Endothelial cell of umbilical vein (primary cell): ENCODE measurements around the gene MS4A14. TPM values are rescaled to one million over a fixed set of nuclear protein-coding genes. Genes with fewer than 3 reads are reported as not detected.

Source experiments
- BruUV-seq: library from RNA; stranded (reverse); fragments of 400-500 nt; replicated peaks from 2 replicates; lab custom pipeline; 2021; lab: Mats Ljungman, UMichigan
- CTCF ChIA-PET: fragments of 300-600, 350-600 bp; sonication (Branson Sonifier 250); formaldehyde crosslinking; loops from one replicate; lab custom pipeline; 2021; ENCODE audit warnings: antibody characterized with exemption, inconsistent platforms; lab: Charles Lee
- POLR2A ChIA-PET: fragments of 300-600, 350-600 bp; sonication (Branson Sonifier 250); formaldehyde crosslinking; loops from one replicate; lab custom pipeline; 2021; ENCODE audit warnings: antibody characterized with exemption, inconsistent platforms; lab: Charles Lee
- DNase-seq: peaks from one replicate; pipeline ENCODE4 v3.0.0-alpha.2; 2011; ENCODE audit warnings: low read depth, low spot score
- FAIRE-seq: peaks from 2 replicates; lab custom pipeline; 2011; peaks lifted over from hg19 to GRCh38; lab: Jason Lieb, UNC
- H2AFZ ChIP-seq: 2 replicates; pipeline ENCODE4 v1.6.0; 2012; ENCODE audit warnings: low read depth, low read length, control low read depth, inconsistent platforms
- H3K27ac ChIP-seq: 2 replicates; pipeline ENCODE4 v1.5.1; 2011; ENCODE audit warnings: low read depth, mild to moderate bottlenecking, control low read depth, low read length, moderate library complexity; ENCODE audit not compliant: insufficient read depth
- H3K27me3 ChIP-seq, 2 experiments: 2 replicates each; pipeline versions ENCODE4 v1.6.0 to v1.6.1; 2011; ENCODE audit warnings: low read length in 2 of 2, mixed read lengths in 1 of 2; ENCODE audit not compliant: control insufficient read depth in 2 of 2, insufficient read depth in 2 of 2
- H3K36me3 ChIP-seq, 2 experiments: 2 replicates in 1 of 2; 3 replicates in 1 of 2; pipeline ENCODE4 v1.5.1; 2011; ENCODE audit warnings: low read length in 2 of 2, mild to moderate bottlenecking in 1 of 2, moderate library complexity in 1 of 2; ENCODE audit not compliant: control insufficient read depth in 2 of 2, insufficient read depth in 2 of 2; ENCODE audit errors: extremely low read depth in 1 of 2
- H3K4me1 ChIP-seq: 3 replicates; pipeline ENCODE4 v1.5.1; 2011; ENCODE audit warnings: mild to moderate bottlenecking, low read length; ENCODE audit not compliant: control insufficient read depth, insufficient read depth; ENCODE audit errors: extremely low read depth
- H3K4me2 ChIP-seq: 2 replicates; pipeline ENCODE4 v1.6.1; 2011; ENCODE audit warnings: low read length, control low read depth, mixed read lengths; ENCODE audit not compliant: insufficient read depth
- H3K4me3 ChIP-seq, 3 experiments: fragments of 200-600 bp in 1 of 3; sonication (generic), shearing (Covaris generic) in 1 of 3; replicated peaks in 1 of 3; 2 replicates each; pipeline ENCODE4 v1.5.1; 2011 to 2016; ENCODE audit warnings: control low read depth in 3 of 3, low read length in 3 of 3, mild to moderate bottlenecking in 2 of 3, inconsistent platforms in 1 of 3, low read depth in 1 of 3, moderate library complexity in 1 of 3; ENCODE audit not compliant: insufficient read depth in 1 of 3
- H3K79me2 ChIP-seq: 2 replicates; pipeline ENCODE4 v1.6.0; 2012; ENCODE audit warnings: low read length, inconsistent platforms; ENCODE audit not compliant: control insufficient read depth, insufficient read depth
- H3K9ac ChIP-seq: replicated peaks from 2 replicates; pipeline ENCODE3; 2011; ENCODE audit warnings: low read length, control low read depth; ENCODE audit not compliant: insufficient read depth; ENCODE audit errors: extremely low read depth
- H3K9me1 ChIP-seq: replicated peaks from 3 replicates; pipeline ENCODE4 v1.6.0; 2011; ENCODE audit warnings: mild to moderate bottlenecking, low read length; ENCODE audit not compliant: control insufficient read depth, insufficient read depth; ENCODE audit errors: extremely low read depth
- H3K9me3 ChIP-seq: replicated peaks from 2 replicates; pipeline ENCODE4 v1.5.1; 2012; ENCODE audit warnings: low read length, inconsistent platforms; ENCODE audit not compliant: control insufficient read depth, insufficient read depth
- H4K20me1 ChIP-seq: replicated peaks from 2 replicates; pipeline ENCODE3; 2011; ENCODE audit warnings: mild to moderate bottlenecking, low read length; ENCODE audit not compliant: control insufficient read depth, insufficient read depth; ENCODE audit errors: extremely low read depth
- CTCF ChIP-seq, 2 donors: IDR thresholded peaks; 1 replicate in 1 of 2; 2 replicates in 1 of 2; pipeline ENCODE4 v1.5.1; 2011; ENCODE audit warnings: low read length in 2 of 2, mild to moderate bottlenecking in 2 of 2, moderate library complexity in 2 of 2, control low read depth in 1 of 2, inconsistent platforms in 1 of 2, low read depth in 1 of 2; ENCODE audit not compliant: insufficient read depth in 1 of 2; ENCODE audit errors: extremely low read depth in 1 of 2
- EZH2 ChIP-seq: IDR thresholded peaks from 2 replicates; pipeline ENCODE4 v1.6.1; 2012; ENCODE audit warnings: borderline replicate concordance, low read depth, mild to moderate bottlenecking, moderate library complexity, low read length, inconsistent platforms; ENCODE audit not compliant: severe bottlenecking
- FOS ChIP-seq: IDR thresholded peaks from 2 replicates; pipeline ENCODE4 v1.6.1; 2011; ENCODE audit warnings: mild to moderate bottlenecking, low read length, moderate library complexity, borderline replicate concordance; ENCODE audit not compliant: insufficient read depth
- GATA2 ChIP-seq: IDR thresholded peaks from 2 replicates; pipeline ENCODE4 v1.7.0; 2011; ENCODE audit warnings: low read depth, mild to moderate bottlenecking, moderate library complexity, mixed read lengths, low read length; ENCODE audit not compliant: insufficient read length, insufficient read depth
- JUN ChIP-seq: IDR thresholded peaks from 2 replicates; pipeline ENCODE4 v1.6.1; 2011; ENCODE audit warnings: borderline replicate concordance, low read depth; ENCODE audit not compliant: insufficient read length, insufficient read depth
- MYC ChIP-seq: IDR thresholded peaks from one replicate; pipeline ENCODE4 v1.6.1; 2011; ENCODE audit warnings: mild to moderate bottlenecking, low read depth, low read length
- POLR2A ChIP-seq: IDR thresholded peaks from 2 replicates; pipeline ENCODE4 v1.6.1; 2012; ENCODE audit warnings: low read depth, mild to moderate bottlenecking, control low read depth, low read length
- POLR2AphosphoS5 ChIP-seq: IDR thresholded peaks from 2 replicates; pipeline ENCODE4 v1.6.1; 2012; ENCODE audit warnings: low read depth, mild to moderate bottlenecking, control low read depth, low read length, moderate library complexity; ENCODE audit not compliant: insufficient read depth
- dilution Hi-C: fragments of 300-500 bp; cut with MboI; formaldehyde crosslinking; loops from one replicate; pipeline ENCODE4 v1.15.0; 2019; ENCODE audit warnings: low sequenced_read_pairs; ENCODE audit not compliant: extremely low pct_ligation_motif_present
- intact Hi-C: fragments of 100-400 bp; cut with micrococcal nuclease; formaldehyde crosslinking; loops from one replicate; pipeline ENCODE4 v1.10.0; 2022
- polyA plus RNA-seq, 4 experiments: library from polyadenylated mRNA; depleted of rRNA in 3 of 4; stranded (reverse) in 3 of 4; unstranded in 1 of 4; fragments of >200 nt; gene quantifications; 2 replicates each; pipeline versions ENCODE4 v1.2.1 to v1.2.3, GENCODE V29; 2011 to 2012; ENCODE audit warnings: missing spikeins in 1 of 4
- total RNA-seq: library from RNA; stranded (reverse); gene quantifications from 2 replicates; pipeline ENCODE4 v1.2.3, GENCODE V29; 2021
- TF ChIP-seq, protein P1 (sequence below): IDR thresholded peaks from 2 replicates; pipeline ENCODE4 v1.6.1; 2011; ENCODE audit not compliant: insufficient read depth, insufficient read length

The MS4A14 gene
- total and polyA plus RNA-seq, 2 donors (not counting 3 experiments of a cell fraction or from before 2014, with no cell fraction given) = not detected

DNA sequence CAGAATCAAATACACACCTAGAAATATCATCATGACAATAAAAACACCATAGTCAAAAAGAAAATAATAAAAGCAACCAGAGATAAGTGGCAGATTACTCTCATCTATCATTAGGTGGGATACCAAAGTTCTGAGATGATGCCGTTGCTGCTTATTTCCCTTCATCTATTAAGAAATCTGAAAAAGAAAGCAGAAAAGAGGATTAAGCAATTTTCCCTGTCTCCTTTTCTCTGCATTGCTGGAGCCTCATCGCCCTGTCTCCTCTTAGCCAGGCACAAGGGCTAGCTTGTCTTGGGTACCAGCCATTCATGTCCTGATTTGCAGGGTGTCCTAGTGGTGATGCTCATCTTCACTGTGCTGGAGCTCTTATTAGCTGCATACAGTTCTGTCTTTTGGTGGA, 3.9 kb upstream of the MS4A14 start:
- H3K9me1 ChIP-seq = no peaks in the 10 kb centered on the region
- no peaks in the 10 kb centered on the region for H3K27me3 ChIP-seq
- no peak overlapping the region for H3K9ac ChIP-seq
- H2AFZ ChIP-seq = no peak overlapping the region
- no peaks in the 10 kb centered on the region for H3K36me3 ChIP-seq
- no peak overlapping the region for H3K4me2 ChIP-seq
- TF ChIP-seq FOS (no peak), EZH2 (no peak), MYC (no peak), JUN (no peak), POLR2AphosphoS5 (no peak), POLR2A (no peak), GATA2 (no peak), CTCF (IDR thresholded peaks at IDR 0.05; ENCODE audit: extremely low read depth in 1 of 2, insufficient read depth in 1 of 2, low read depth in 1 of 2, low read length in 2 of 2) (no peak)
- TF ChIP-seq, protein P1, sequence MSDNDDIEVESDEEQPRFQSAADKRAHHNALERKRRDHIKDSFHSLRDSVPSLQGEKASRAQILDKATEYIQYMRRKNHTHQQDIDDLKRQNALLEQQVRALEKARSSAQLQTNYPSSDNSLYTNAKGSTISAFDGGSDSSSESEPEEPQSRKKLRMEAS = no peak
- no peak overlapping the region for H3K27ac ChIP-seq
- ChIA-PET CTCF (interaction anchor here (1.4 kb wide), 1 partner anchor 15 kb away, joined by 4 read pairs; no protein-coding TSS in a partner anchor), POLR2A (no interaction called here)
- no peak for DNase-seq
- no peaks in the 10 kb centered on the region for H3K79me2 ChIP-seq
- H3K9me3 ChIP-seq = no peaks in the 10 kb centered on the region
- H4K20me1 ChIP-seq = no peaks in the 10 kb centered on the region
- FAIRE-seq = no peak
- no peak overlapping the region for H3K4me3 ChIP-seq
- dilution Hi-C loops (no loop called here), intact Hi-C loops (no loop called here)
- BruUV-seq = no TSS peak
- H3K4me1 ChIP-seq = no peaks in the 10 kb centered on the region
